ENCODE data around the gene CEBPA. TPM values are rescaled to one million over a fixed set of nuclear protein-coding genes. Genes with fewer than 3 reads are reported as not detected.
A peak's percentile ranks its signal among the peaks of the same experiment; 100 is the strongest.

The CEBPA gene
- total RNA-seq, 1 experiment from 2014 or later, result 3.2 TPM

GRCh38 chr19:33254245-33254824 is 48.0 kb downstream of the CEBPA start:
- Histone ChIP-seq H2AK5ac (ENCODE audit: insufficient read length, low read length) (no peak overlapping the region), H2BK120ac (ENCODE audit: low read depth, low read length, poor library complexity, severe bottlenecking) (no peak overlapping the region), H4K5ac (ENCODE audit: insufficient read length, low read depth, low read length) (no peak overlapping the region), H3K27me3 (ENCODE audit: insufficient read depth, low read length) (no peaks in the 10 kb centered on the region), H3K9me3 (ENCODE audit: control insufficient read depth, low read depth, low read length) (no peaks in the 10 kb centered on the region), H3K23ac (ENCODE audit: insufficient read length, low read depth, low read length) (no peak overlapping the region), H3K79me2 (ENCODE audit: insufficient read depth, low read length) (no peaks in the 10 kb centered on the region), H4K91ac (ENCODE audit: insufficient read length, low read depth, low read length) (no peak overlapping the region), H2BK20ac (ENCODE audit: low read depth, low read length, poor library complexity, severe bottlenecking) (no peak overlapping the region), H3K14ac (ENCODE audit: insufficient read depth, low read length) (no peak overlapping the region), H3K27ac (ENCODE audit: insufficient read length, low read depth, low read length) (no peak overlapping the region), H3K23me2 (ENCODE audit: insufficient read length, low read depth, low read length, poor library complexity, severe bottlenecking) (no peaks in the 10 kb centered on the region), H2AFZ (ENCODE audit: low read length) (no peak overlapping the region), H3K4ac (ENCODE audit: low read depth, low read length) (no peak overlapping the region), H3T11ph (ENCODE audit: low read length) (no peak overlapping the region), H3K9ac (ENCODE audit: extremely low read depth, insufficient read length, low read length) (no peak overlapping the region), H3K56ac (ENCODE audit: insufficient read length, low read depth, low read length) (no peak overlapping the region), H2BK15ac (ENCODE audit: low read depth, low read length) (no peak overlapping the region), H4K20me1 (ENCODE audit: control insufficient read depth, insufficient read depth, insufficient read length) (no peaks in the 10 kb centered on the region), H3K79me1 (ENCODE audit: insufficient read depth, low read depth, low read length, poor library complexity, severe bottlenecking) (no peaks in the 10 kb centered on the region), H2BK5ac (ENCODE audit: insufficient read length, low read length) (no peak overlapping the region), H3K4me2 (ENCODE audit: insufficient read depth, insufficient read length, low read length) (no peak overlapping the region), H3K4me1 (ENCODE audit: insufficient read depth, low read length) (no peaks in the 10 kb centered on the region), H2BK12ac (ENCODE audit: insufficient read length, low read depth, low read length) (no peak overlapping the region), H3K18ac (ENCODE audit: insufficient read length, low read depth, low read length) (no peak overlapping the region), H4K8ac (replicated peaks; ENCODE audit: insufficient read length, low read depth, low read length) (no peak overlapping the region)
- WGBS (ENCODE audit: extremely low coverage, insufficient read length, low lambda C conversion rate), result no CpG with 5 or more reads among the region's 13 CpGs
- H3K27ac Mint-ChIP-seq, result no peak overlapping the region
- no peak for TF ChIP-seq CTCF (conservative IDR thresholded peaks at IDR 0.05)
- peaks cover 3% of the 10 kb centered on the region for H3K27me3 Mint-ChIP-seq (ENCODE audit: low read depth)
- H3K36me3 Mint-ChIP-seq (ENCODE audit: insufficient read depth in 1 of 3, low read depth in 3 of 3), result peaks cover 0 to 1% (median 0%) of the 10 kb centered on the region in 3 experiments; a peak in 3 of 7 replicates
- H3K9me3 Mint-ChIP-seq, result peaks cover 4 to 5% of the 10 kb centered on the region in 2 experiments; a peak in 2 of 5 replicates
- peak overlapping the region in 1 of 2 experiments; percentile 38; a peak in 1 of 5 replicates for H3K4me3 Mint-ChIP-seq
- DNase-seq, result no peak
- peaks cover 0 to 3% of the 10 kb centered on the region in 2 experiments; a peak in 2 of 4 replicates for H3K4me1 Mint-ChIP-seq

Measured in H9 (cell line).